Activated naive CD8-positive, alpha-beta T cell treated with anti-CD3 and anti-CD28 coated beads, Interleukin-2, amount 50 U/mL, for 16 hours (primary cell): ENCODE results near the gene TRIO.

Experiments used
- DNase-seq: peaks from one replicate; pipeline ENCODE4 v3.0.0-alpha.2; 2020; ENCODE audit warnings: low read depth, low spot score

The TRIO gene

DNA sequence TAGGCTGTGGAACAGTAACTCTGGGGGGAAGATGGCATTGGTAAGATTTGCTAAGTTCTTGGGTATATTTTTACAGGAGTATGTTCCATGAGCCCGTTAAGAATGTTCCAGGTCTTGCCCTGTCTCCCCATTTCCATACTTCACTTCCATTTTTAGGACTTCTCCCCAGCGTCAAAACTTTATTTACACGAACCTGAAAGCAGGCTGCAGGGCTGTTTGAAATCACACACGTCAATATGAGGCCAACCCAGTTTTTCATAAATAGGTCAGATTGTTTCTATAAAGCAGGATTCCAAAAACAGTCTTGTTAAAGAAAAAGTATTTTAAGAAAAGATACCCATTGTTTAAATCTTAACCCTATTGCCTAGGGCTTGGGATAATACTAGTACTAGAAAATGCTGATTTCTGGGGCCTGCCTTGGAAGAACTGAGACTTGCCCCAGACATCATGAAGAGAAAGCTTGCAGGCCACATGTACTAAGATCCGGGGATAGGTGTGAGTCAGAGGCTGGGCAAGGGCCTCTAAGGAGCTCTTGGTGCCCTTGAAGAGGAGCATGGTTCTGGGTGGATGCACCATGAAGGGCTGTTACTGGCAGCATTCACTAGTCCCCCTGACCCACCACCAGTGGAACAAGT is 24.2 kb downstream of the TRIO start:
- no peak for DNase-seq

DNA sequence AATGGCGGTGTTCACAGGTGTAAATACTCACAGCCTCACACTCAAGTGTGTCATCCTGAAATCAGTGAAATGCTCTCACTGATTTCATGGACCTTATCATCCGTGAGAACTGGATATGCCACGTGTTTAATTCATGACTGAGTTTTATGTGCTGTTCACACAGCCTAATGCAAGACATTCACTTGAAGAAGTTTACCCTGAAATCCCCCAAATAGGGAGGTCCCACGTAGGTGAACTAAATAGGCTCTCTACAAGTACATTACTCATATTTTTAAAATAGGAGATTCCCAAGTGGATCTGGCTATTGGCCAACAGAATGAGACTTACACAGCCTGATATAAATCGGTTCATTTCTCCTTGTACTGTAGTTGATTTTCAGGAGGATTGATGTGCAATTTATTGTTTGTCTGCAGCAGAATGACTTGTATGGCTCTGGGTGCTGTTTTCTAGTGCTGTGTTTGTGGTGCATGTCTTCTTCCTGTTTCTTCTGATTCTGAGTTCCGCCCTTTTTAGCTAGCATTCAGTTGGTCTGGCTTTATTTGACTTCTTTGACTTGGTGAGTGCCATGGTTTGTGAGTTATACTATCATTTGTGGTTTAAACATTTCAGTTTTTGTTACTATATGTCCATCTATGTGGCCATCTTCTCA is 25.1 kb downstream of the TRIO start:
- no peak for DNase-seq

DNA sequence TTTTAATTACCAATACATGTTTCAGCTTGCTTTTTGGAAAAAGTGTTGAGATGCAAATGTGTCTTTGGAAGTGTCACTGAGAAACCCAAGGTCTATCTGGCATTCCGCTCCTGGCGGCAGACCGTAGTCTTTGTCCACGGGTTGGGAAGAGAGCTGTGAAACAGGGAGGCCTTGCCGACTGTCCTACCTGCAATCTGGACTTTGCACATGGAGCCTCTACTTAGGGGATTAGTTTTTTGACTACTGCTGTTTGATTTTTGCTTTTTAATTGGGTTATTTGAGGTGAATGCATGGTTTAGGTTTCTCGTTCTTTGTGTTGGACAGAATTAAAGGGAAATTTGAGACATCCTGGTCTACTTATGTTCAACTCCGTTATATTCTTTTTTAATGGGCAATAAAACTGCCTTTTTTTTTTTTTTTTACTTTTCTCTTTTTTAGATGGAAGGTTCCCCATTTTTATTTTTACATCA is 25.7 kb downstream of the TRIO start:
- DNase-seq, result no peak

DNA sequence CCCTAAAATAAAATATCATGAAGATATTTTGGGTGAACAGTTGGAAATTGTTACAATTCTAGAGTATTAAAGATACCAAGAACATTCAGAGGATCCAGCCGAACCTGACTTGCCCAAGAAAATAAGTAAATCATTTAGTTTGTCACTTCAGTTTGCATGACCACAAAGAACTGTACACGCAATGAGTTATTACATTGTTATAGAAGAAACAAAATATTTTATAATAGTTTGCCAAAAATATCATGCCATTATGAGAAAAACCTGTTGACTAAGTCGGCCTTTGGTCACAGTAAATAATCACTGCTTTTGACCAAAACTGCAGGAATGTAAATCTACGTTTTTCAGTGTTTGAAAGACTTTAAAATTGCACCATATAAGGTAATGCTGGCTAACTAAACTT is 27.9 kb downstream of the TRIO start:
- DNase-seq, result no peak

DNA sequence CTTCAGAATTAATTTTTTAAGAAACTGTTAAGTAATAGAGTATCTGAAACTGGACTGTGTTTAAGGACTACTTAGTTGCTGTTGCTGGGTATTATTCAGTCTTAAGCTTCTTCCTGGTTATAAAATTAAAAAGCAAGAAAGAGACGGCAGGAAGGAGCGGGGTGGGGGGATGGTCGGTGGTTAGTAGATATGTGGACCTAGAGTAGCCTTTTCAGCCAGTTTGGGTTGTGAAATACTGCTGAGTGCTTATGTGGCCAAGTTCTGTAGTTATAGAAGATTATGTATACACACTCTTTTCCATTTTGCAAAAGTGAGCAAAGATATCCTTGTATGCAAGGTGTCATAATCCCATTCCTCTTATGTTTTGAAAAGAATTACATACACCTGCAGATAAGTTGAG is 28.5 kb downstream of the TRIO start:
- DNase-seq, result no peak

DNA sequence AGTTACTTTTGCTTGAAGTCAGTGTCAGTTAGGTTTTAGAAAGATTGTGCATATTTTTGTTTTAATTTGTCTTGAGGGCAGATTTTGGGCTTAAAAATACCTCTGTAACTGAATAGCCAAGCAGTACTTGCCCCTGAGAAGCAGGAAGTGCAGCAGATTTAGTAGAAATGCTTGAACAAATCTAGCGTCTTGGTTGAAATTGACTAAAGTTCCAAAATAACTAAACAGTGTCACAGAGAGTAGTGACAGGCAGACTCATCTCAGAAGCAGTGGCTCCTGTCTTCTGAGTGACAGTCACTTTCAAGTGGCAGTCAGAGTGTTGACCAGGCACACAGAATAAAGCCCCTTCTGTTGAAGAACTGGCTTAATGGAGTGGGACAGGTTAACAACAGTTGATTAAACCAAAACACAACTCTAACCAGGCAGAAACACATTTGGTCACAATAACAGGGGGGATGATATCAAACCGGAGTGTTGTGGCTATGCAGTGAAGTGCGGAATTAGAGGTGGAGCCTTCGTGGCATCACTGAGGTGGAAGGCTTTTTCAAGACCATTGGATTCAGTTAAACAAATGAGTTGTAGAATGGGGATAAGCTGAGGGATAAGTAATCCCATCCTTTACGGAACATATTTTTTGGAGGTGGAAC is 29.1 kb downstream of the TRIO start:
- no peak for DNase-seq

DNA sequence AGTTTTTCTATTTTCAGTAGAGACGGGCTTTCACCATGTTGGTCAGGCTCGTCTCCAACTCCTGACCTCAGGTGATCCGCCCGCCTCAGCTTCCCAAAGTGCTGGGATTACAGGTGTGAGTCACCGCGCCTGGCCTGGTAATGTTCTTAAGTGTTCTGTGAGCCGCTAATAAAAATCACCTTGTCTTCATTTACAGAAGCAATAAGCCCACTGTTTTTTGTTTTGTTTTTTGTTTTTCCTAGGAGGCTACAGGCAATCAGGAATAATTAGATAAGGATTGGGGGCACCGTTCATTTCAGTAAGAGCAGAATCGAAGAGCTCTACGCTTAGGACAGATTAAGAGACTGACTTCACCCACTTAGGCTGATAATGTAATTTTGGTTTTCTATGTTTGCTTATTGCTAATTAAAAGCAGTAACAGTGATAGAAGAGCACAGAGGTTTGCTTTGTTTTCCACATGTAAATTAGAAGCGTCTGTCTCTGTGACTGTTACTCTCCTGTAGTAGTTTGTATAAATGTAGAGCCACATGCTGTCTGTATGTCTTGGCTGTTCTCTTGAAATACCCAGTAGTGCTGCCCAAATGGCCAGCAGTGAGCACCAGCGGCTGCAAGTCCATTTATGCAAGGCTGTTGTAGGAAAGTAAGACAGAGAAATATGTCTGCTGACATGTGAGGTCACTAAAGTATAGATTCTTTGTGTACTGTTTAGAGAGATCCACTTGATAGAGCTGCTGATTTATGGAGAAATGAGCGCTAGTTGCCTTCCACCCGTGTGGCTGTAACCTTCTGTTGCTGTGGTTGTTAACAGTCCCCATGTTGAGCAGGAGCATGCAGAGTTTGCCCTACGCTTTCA is 30.5 kb downstream of the TRIO start:
- DNase-seq, result no peak

DNA sequence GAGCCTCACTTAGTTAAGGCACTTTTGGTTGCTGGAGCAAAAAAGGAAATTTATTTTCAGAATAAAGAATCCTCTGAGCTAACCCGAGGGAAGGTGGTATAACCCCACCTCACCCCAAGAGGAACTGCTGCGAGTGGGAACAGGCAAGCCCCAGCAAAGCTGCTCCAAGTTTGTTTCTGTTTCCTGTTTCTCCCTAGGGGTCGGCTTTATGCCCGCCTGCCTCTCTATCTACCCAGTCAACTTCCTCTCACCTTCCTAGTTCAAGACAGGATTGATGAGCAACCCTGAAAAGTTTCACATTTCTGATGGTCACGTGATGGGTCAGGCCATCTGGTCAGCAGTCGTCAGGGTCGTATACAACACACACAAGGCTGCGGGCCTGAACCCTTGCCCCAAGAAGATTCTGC is 31.1 kb downstream of the TRIO start:
- no peak for DNase-seq

DNA sequence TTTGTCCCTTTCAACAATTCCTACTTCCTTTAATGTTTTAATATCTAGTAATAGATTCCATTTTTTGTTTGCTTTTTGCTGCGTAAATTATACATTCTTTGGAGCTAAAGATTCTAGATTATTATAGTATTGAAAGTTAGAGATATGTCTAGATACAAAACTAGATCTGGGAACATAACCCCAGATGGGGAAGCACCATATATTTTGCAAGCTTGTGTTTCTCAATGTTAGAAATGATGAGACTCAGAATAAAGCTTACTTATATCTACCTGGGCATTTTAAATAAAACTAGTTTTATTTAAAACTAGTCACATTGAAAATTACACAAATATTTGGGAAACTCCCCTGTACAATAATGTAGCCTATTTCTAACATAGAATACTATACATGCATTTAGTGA is 32.2 kb downstream of the TRIO start:
- no peak for DNase-seq

DNA sequence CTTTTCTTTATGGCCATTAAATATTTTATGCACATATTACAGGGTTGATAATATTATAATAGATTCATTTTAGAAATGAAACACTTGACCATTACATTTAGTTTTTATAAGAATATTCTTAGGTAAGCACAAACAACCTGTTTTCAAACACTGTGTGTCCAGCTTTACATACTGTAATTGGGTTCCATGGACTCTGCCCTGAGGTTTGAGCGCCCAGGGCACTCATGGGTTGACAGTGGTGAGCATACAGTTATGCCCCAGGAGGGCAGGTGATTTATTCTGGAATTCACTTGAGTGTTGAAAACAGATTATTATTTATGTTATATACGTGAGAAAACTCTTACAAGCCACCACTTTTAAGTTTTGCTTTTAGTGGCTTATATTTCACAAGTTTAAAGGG is 33.7 kb downstream of the TRIO start:
- DNase-seq, result no peak

DNA sequence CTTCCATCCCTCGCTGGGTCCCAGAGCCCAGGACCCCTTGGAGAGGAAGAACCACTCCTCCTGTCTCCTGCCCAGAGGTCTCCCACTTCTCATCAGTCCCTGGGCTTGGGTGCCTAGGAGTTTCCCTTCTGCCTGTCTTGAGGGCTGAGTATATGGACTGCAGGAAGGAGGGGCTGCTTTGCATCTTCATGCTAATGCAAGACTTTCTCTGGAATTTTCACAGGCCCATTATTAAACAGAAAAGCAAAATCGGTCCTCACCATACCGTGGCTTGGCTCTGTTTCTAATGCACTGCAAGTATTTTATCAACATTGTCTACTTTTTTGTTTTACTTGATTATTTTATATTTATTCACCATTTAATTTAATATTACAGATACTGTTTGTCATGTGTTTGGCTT is 34.5 kb downstream of the TRIO start:
- no peak for DNase-seq

DNA sequence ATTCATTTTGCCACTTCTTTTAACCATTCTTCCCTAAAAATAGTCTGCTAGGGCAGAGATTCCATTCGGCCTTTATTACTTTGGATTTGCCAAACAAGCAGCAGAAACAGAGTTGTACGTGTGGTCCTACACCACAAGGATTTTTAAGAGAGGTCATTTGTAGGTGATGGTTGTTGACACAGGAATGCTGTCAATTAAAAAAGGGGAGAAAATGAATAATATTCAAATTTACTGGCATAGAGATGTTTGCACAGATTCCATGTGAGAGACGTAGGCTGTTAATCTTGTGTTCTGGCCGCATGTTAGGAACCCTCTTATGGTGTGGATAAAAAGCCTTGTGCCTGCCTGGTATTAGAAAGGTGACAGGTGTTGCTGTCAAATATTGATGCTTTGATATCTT is 34.9 kb downstream of the TRIO start:
- DNase-seq, result no peak

DNA sequence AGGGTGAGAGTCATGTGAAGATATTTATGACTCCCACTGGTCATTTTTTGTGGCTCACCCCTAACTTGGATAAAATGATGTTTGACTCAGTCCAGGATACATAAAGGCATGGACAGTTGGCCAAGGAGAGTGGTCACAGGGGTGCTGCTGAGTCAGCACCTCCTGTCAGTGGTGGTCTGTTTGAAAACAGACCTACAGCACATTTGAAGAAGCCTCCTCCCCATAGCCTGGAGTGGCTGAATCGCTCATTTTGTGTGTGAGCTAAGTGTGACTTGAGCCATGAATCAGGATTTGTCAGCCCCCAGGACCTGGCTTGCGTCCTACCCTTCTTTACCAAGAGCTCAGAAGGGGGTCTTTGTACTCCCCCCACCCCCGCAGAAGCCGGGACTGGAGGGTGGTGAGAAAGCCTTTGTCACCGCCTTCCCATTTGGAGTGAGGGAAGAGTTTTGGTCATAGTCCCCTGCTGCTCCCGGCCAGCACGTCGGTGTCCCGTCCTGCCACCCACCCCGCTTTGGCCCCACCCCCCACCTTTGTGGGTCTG is 35.6 kb downstream of the TRIO start:
- DNase-seq, result no peak

DNA sequence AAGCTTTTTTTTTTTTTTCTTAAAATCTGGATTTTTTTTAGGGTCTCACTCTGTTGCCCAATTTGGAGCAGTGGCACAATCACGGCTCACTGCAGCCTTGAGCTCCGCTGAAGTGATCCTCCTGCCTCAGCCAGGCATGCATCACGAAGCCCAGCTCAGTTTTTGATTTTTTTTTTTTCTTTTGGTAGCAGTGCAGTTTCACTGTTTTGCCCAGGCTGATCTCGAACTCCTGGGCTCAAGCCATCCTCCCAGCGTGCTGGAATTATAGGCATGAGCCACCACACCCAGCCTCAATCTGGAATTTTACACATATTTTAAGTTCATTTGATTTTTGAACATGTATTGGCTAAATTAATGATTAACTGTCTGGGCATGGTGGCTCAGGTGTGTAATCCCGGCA is 36.3 kb downstream of the TRIO start:
- DNase-seq, result no peak

DNA sequence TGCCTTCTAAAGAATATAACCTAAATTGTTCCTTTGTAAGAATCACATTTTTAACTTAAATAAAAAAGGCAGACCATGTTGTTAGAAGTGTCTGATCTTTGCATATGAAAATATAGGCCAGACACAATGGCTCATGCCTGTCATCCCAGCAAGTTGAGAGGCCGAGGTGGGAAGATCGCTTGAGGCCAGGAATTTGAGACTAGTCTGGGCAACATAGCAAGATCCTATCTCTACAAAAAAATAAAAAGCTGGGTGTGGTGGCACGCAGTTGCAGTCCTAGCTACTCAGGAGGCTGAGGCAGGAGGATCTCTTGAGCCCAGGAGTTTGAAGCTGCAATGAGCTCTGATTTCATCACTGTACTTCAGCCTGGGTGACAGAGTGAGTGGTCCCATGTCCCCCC is 37.3 kb downstream of the TRIO start:
- no peak for DNase-seq

DNA sequence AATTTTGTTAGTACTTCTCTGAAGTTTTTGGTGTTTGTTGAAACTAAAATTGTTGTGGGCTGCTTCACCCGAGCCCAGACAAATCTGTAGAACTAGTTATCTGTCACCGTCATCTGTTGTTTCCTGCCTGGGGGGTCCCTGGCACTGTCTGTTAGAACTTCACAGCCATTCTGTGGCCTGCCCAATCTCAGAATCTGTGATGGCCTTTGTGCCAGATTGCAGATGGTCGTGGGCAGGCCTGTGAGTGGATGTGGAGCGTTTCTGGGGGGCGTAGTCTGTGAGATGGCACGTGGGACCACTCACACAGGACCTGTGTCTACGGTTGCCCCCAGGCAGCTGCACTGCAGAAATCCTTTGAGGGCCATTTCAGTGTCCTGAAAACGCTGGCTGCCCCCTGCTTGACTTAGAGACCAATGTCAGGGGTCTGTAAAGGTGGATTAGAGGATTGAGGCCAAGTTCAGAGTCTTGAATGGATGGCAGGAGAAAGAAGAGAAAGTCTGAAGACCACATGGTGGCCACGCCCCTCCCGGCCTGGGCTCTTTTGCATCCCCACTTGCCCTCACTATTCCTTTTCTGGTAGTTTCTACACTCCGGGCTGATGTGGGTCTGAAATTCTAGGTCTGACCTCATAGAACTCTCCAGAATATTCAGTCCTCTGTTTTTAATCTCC is 38.3 kb downstream of the TRIO start:
- no peak for DNase-seq

DNA sequence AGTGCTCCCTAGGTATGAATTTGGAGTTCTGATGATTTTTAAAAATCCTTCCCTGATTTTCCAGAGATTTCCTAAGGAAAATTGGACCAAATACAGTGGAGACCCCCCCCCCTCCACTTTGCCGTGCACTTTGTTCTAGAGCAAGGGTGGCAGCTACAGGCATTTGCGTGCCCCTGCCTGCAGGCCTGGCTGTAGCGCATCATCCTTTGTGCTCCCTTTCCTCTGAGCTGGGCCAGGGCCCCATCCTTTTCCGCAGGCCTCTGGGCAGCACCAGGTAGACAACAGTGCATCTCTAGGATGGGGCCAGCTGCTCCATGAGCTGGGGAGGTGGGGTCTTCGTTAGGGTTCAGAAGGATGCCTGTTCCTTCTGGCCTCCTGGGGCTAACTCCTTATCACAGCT is 39.6 kb downstream of the TRIO start:
- DNase-seq, result no peak

DNA sequence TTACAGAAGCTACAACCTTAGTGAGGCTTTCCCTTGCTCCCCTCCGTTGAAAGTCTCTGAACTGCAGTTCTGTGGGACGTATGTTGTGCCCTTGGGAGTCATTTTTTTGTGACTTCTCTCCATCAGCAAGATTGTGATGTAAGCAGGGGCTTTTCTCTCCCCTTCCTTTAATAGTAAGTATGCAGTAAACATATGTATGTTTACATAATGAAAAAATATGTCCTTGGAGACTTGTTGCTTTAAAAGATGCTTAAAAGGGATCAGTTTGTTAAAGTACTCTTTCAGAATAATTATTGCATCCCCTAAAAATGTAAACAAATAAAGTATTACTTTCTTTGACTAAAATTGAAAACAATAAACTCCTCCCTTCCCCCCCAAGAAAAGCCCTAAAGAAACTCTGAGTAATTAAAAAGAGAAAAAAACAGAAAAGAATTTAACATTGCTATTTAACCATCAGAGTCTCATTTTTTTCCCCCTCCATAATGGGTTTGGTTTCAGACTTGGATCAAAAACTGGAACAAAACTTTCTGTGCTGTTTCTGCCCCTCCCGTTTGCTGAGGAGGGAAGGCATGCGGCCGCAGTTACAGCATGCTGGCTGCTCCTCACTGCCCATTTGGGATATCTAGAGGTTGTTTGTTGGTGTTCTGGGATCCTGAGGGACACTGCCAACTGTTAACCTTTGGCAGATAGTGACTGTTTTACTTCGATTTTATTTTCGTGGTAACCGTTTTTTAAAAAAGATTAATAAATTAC is 40.2 kb downstream of the TRIO start:
- DNase-seq, result no peak

DNA sequence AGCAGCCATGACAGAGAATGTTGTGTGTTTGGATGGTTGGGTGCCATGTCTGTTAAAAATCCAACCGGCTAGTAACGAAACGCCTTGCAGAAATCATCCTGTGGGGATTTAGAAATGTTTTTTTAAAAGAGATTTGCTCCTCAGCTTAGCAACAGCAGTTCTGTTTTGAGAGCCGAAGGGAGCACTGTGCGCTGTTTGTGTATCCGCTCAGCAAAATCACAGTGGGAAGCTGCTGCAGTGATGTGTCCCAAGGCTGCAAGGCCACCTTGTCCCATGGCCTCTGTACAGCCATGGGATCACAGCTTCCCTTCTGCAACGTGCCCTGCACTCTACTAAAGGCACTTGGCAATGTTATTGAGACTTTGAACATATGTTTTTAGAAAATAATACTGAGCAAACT is 40.9 kb downstream of the TRIO start:
- no peak for DNase-seq

DNA sequence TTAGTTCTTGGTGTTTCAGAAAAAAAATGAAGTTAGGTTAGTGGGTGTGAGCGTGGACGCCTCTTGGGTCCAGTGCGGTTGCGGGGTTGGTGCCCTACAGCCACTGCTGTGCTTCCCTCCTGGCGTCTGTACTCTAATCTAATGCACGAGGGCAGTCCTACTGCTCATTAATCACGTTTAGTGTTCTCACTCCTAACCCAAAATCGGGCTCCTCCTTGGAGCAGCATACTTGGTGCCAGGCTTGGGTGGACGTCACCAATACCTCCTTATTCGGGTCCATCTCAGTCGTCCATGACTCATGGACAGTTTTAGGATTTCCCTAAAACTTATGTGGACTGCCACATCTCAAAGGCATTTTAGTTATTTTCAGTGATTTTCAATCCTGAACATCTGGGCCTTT is 41.6 kb downstream of the TRIO start:
- no peak for DNase-seq
